ENCODE results near the gene TMEM132C. TPM values are rescaled to one million over a fixed set of nuclear protein-coding genes. Genes with fewer than 3 reads are reported as not detected.

The TMEM132C gene
- total and polyA plus RNA-seq, 2 of the 13 experiments (the other 11 are each of a cell fraction or from before 2014, with no cell fraction given), result not detected

- TF ChIP-seq, protein P1, sequence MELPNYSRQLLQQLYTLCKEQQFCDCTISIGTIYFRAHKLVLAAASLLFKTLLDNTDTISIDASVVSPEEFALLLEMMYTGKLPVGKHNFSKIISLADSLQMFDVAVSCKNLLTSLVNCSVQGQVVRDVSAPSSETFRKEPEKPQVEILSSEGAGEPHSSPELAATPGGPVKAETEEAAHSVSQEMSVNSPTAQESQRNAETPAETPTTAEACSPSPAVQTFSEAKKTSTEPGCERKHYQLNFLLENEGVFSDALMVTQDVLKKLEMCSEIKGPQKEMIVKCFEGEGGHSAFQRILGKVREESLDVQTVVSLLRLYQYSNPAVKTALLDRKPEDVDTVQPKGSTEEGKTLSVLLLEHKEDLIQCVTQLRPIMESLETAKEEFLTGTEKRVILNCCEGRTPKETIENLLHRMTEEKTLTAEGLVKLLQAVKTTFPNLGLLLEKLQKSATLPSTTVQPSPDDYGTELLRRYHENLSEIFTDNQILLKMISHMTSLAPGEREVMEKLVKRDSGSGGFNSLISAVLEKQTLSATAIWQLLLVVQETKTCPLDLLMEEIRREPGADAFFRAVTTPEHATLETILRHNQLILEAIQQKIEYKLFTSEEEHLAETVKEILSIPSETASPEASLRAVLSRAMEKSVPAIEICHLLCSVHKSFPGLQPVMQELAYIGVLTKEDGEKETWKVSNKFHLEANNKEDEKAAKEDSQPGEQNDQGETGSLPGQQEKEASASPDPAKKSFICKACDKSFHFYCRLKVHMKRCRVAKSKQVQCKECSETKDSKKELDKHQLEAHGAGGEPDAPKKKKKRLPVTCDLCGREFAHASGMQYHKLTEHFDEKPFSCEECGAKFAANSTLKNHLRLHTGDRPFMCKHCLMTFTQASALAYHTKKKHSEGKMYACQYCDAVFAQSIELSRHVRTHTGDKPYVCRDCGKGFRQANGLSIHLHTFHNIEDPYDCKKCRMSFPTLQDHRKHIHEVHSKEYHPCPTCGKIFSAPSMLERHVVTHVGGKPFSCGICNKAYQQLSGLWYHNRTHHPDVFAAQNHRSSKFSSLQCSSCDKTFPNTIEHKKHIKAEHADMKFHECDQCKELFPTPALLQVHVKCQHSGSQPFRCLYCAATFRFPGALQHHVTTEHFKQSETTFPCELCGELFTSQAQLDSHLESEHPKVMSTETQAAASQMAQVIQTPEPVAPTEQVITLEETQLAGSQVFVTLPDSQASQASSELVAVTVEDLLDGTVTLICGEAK (IDR thresholded peaks at IDR 0.05), result no peak
- TF ChIP-seq, protein P1 (CRISPR knock-in tag; IDR thresholded peaks at IDR 0.05), result no peak
- TF ChIP-seq RNF2 (conservative IDR thresholded peaks at IDR 0.05; ENCODE audit: low read depth), result no peak
- no peak for TF ChIP-seq ZFY (CRISPR knock-in tag; IDR thresholded peaks at IDR 0.05)
- TF ChIP-seq ZGPAT (CRISPR knock-in tag; IDR thresholded peaks at IDR 0.05), result no peak
Measured at GRCh38 chr12:128318946-128319345, 52.0 kb downstream of the TMEM132C start (continued).
